NT2/D1 (cell line): ENCODE measurements around the gene TMEM87A.

Experiments used
- YY1 ChIP-seq: IDR thresholded peaks from 2 replicates; pipeline ENCODE4 v1.6.1; 2011; ENCODE audit not compliant: insufficient read length, insufficient read depth
- ZNF274 ChIP-seq: IDR thresholded peaks from 2 replicates; pipeline ENCODE4 v1.6.1; 2011; ENCODE audit warnings: mild to moderate bottlenecking, low read depth, low read length

DNA sequence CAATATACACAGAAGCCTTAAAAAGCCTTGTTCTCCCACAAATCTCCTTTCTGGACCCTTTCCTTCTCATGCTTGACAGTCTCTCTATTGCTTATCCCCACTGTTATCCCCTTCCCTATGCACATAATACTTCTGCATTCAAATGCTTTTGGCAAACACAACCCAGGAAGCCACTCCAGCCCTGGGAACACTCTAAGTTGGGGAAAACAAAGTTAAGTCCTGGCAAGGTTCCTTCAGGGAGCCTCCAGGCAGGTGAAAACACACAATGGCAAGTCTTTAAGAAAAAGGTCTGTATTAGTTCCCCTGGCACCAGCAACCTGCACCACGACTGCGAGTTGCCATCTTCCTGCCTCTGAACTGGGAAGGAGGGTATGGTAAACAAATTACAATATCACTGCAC lies 19.9 kb downstream of the TMEM87A start:
- TF ChIP-seq ZNF274, result no peak
- no peak for TF ChIP-seq YY1
